IMR-90 (cell line): ENCODE data around the gene LGI4. TPM values are rescaled to one million over a fixed set of nuclear protein-coding genes. Genes with fewer than 3 reads are reported as not detected.

Source experiments
- ATAC-seq: fragments of 200-7000 bp; cut with Tn5 transposase; 2 replicates; pipeline ENCODE4 v1.9.1; 2020; ENCODE audit warnings: low read depth, mild to moderate bottlenecking, moderate library complexity
- BruUV-seq: library from RNA; stranded (reverse); fragments of 400-500 nt; replicated peaks from 2 replicates; lab custom pipeline; 2021; lab: Mats Ljungman, UMichigan
- CTCF ChIA-PET: fragments of 300-600 bp; formaldehyde crosslinking; extraction: SDS; loops from one replicate; lab custom pipeline; 2021; ENCODE audit warnings: antibody characterized with exemption; lab: Yijun Ruan, JAX
- POLR2A ChIA-PET: fragments of 300-600 bp; sonication (Branson Sonifier 250); formaldehyde crosslinking; loops from one replicate; lab custom pipeline; 2022; ENCODE audit warnings: antibody characterized with exemption; ENCODE audit not compliant: unreplicated experiment; lab: Charles Lee
- DNase-seq: peaks from one replicate; pipeline ENCODE4 v3.0.0; 2013
- H2AFZ ChIP-seq: replicated peaks from 2 replicates; pipeline ENCODE3; 2013; ENCODE audit warnings: low read length, mild to moderate bottlenecking; ENCODE audit not compliant: poor library complexity
- H2AK5ac ChIP-seq: 2 replicates; pipeline ENCODE4 v1.6.1; 2013; ENCODE audit warnings: low read depth, low read length, inconsistent platforms
- H2AK9ac ChIP-seq: replicated peaks from 2 replicates; pipeline ENCODE3; 2013; ENCODE audit warnings: mild to moderate bottlenecking, low read depth, low read length, moderate library complexity; ENCODE audit not compliant: poor library complexity
- H2BK120ac ChIP-seq: 2 replicates; pipeline ENCODE4 v1.6.1; 2013; ENCODE audit warnings: low read depth, low read length, inconsistent platforms
- H2BK15ac ChIP-seq: 3 replicates; pipeline ENCODE4 v1.6.1; 2013; ENCODE audit warnings: low read depth, low read length, inconsistent platforms
- H2BK20ac ChIP-seq: 2 replicates; pipeline ENCODE4 v1.6.1; 2013; ENCODE audit warnings: low read depth, mild to moderate bottlenecking, inconsistent platforms, low read length, moderate library complexity
- H2BK5ac ChIP-seq: 2 replicates; pipeline ENCODE4 v1.6.1; 2013; ENCODE audit warnings: mild to moderate bottlenecking, low read depth, low read length, inconsistent platforms; ENCODE audit not compliant: poor library complexity, severe bottlenecking
- H3K14ac ChIP-seq: replicated peaks from 2 replicates; pipeline ENCODE4 v1.6.1; 2013; ENCODE audit warnings: low read depth, low read length, inconsistent platforms
- H3K18ac ChIP-seq: 2 replicates; pipeline ENCODE4 v1.6.1; 2013; ENCODE audit warnings: low read depth, low read length, control low read depth
- H3K23ac ChIP-seq: 2 replicates; pipeline ENCODE4 v1.6.1; 2013; ENCODE audit warnings: low read depth, low read length, inconsistent platforms
- H3K27ac ChIP-seq: 2 replicates; pipeline ENCODE4 v1.5.1; 2013; ENCODE audit warnings: mild to moderate bottlenecking, control low read depth, low read length; ENCODE audit not compliant: insufficient read depth
- H3K27me3 ChIP-seq: 2 replicates; pipeline ENCODE4 v1.6.1; 2013; ENCODE audit warnings: low read length; ENCODE audit not compliant: control insufficient read depth, insufficient read depth
- H3K36me3 ChIP-seq: 2 replicates; pipeline ENCODE4 v1.6.1; 2013; ENCODE audit warnings: low read length, mixed read lengths; ENCODE audit not compliant: control insufficient read depth, insufficient read depth
- H3K4ac ChIP-seq: 2 replicates; pipeline ENCODE4 v1.6.1; 2013; ENCODE audit warnings: low read depth, low read length, inconsistent platforms
- H3K4me1 ChIP-seq: 2 replicates; pipeline ENCODE4 v1.6.1; 2013; ENCODE audit warnings: low read length, mixed read lengths; ENCODE audit not compliant: control insufficient read depth, insufficient read depth
- H3K4me2 ChIP-seq: 2 replicates; pipeline ENCODE4 v1.6.1; 2013; ENCODE audit warnings: low read depth, mild to moderate bottlenecking, control low read depth, low read length, moderate library complexity
- H3K4me3 ChIP-seq: 2 replicates; pipeline ENCODE4 v1.5.1; 2013; ENCODE audit warnings: low read depth, mild to moderate bottlenecking, control low read depth, low read length, moderate library complexity; ENCODE audit not compliant: insufficient read depth
- H3K56ac ChIP-seq: 2 replicates; pipeline ENCODE4 v1.6.1; 2013; ENCODE audit warnings: low read length, inconsistent platforms; ENCODE audit not compliant: insufficient read depth; ENCODE audit errors: extremely low read depth
- H3K79me1 ChIP-seq, 2 experiments: 2 replicates each; pipeline ENCODE4 v1.6.1; 2013; ENCODE audit warnings: low read length in 2 of 2, inconsistent platforms in 1 of 2, low read depth in 1 of 2
- H3K9ac ChIP-seq: 2 replicates; pipeline ENCODE4 v1.6.1; 2013; ENCODE audit warnings: low read depth, low read length, control low read depth
- H3K9me1 ChIP-seq: 2 replicates; pipeline ENCODE4 v1.6.1; 2013; ENCODE audit warnings: low read length, inconsistent platforms; ENCODE audit not compliant: insufficient read depth
- H3K9me3 ChIP-seq: 2 replicates; pipeline ENCODE4 v1.6.1; 2013; ENCODE audit warnings: low read length; ENCODE audit not compliant: control insufficient read depth, insufficient read depth
- H4K20me1 ChIP-seq: 2 replicates; pipeline ENCODE4 v1.6.1; 2013; ENCODE audit warnings: low read length, inconsistent platforms; ENCODE audit not compliant: insufficient read depth
- H4K5ac ChIP-seq: 2 replicates; pipeline ENCODE4 v1.6.1; 2013; ENCODE audit warnings: mild to moderate bottlenecking, low read depth, low read length, control low read depth
- H4K8ac ChIP-seq, 2 experiments: 2 replicates each; pipeline ENCODE4 v1.6.1; 2013; ENCODE audit warnings: low read depth in 2 of 2, low read length in 2 of 2, control low read depth in 1 of 2, inconsistent platforms in 1 of 2
- H4K91ac ChIP-seq: 2 replicates; pipeline ENCODE4 v1.6.1; 2013; ENCODE audit warnings: low read depth, low read length, inconsistent platforms; ENCODE audit not compliant: insufficient read depth
- BHLHE40 ChIP-seq: fragments of 150-350 bp; IDR thresholded peaks from 2 replicates; pipeline ENCODE4 v1.6.1; 2016; ENCODE audit warnings: mild to moderate bottlenecking, low read depth, low read length
- CEBPB ChIP-seq: IDR thresholded peaks from 2 replicates; pipeline ENCODE4 v1.6.1; 2012; ENCODE audit warnings: low read depth, low read length, improper control_type of control experiment
- CHD1 ChIP-seq: IDR thresholded peaks from 2 replicates; pipeline ENCODE4 v1.6.1; 2012; ENCODE audit warnings: low read depth, low read length, improper control_type of control experiment
- FOS ChIP-seq: fragments of 150-350 bp; IDR thresholded peaks from 2 replicates; pipeline ENCODE4 v1.6.1; 2016; ENCODE audit warnings: low read depth, low read length
- MAFK ChIP-seq: IDR thresholded peaks from 2 replicates; pipeline ENCODE4 v1.6.1; 2012; ENCODE audit warnings: low read depth, low read length, improper control_type of control experiment
- MAZ ChIP-seq: IDR thresholded peaks from 2 replicates; pipeline ENCODE4 v1.6.1; 2012; ENCODE audit warnings: low read depth, mild to moderate bottlenecking, low read length, improper control_type of control experiment, moderate library complexity, borderline replicate concordance
- MXI1 ChIP-seq: IDR thresholded peaks from 2 replicates; pipeline ENCODE4 v1.6.1; 2012; ENCODE audit warnings: low read depth, mild to moderate bottlenecking, low read length, moderate library complexity, borderline replicate concordance
- NFE2L2 ChIP-seq: fragments of 150-350 bp; IDR thresholded peaks from 2 replicates; pipeline ENCODE4 v1.6.1; 2016; ENCODE audit warnings: low read depth, mild to moderate bottlenecking, low read length
- POLR2A ChIP-seq: IDR thresholded peaks from 2 replicates; pipeline ENCODE4 v1.6.1; 2012; ENCODE audit warnings: mild to moderate bottlenecking, low read depth, low read length
- RCOR1 ChIP-seq: IDR thresholded peaks from 2 replicates; pipeline ENCODE4 v1.6.1; 2012; ENCODE audit warnings: mild to moderate bottlenecking, low read length, improper control_type of control experiment; ENCODE audit not compliant: insufficient replicate concordance
- RFX5 ChIP-seq: IDR thresholded peaks from 2 replicates; pipeline ENCODE4 v1.8.0; 2012; ENCODE audit warnings: low read depth, mild to moderate bottlenecking, low read length, moderate library complexity
- SMC3 ChIP-seq: fragments of 150-350 bp; IDR thresholded peaks from 2 replicates; pipeline ENCODE4 v1.6.1; 2016; ENCODE audit warnings: low read depth, mild to moderate bottlenecking, antibody characterized with exemption, low read length, moderate library complexity
- WGBS, 2 experiments: methylation state at CpG; one replicate each; pipeline versions ENCODE4 v1.1.5 to v1.1.7; 2013; ENCODE audit warnings: missing lambda C conversion rate in 2 of 2; ENCODE audit not compliant: insufficient read length in 1 of 2; ENCODE audit errors: extremely low coverage in 2 of 2; 5-methylcytosine and 5-hydroxymethylcytosine counted together
- dilution Hi-C: fragments of 300-500 bp; cut with HindIII; formaldehyde crosslinking; loops from one replicate; pipeline ENCODE4 v1.14.3; 2018; ENCODE audit warnings: low sequenced_read_pairs; ENCODE audit not compliant: unreplicated experiment
- in situ Hi-C: fragments of 300-500 bp; cut with MboI; formaldehyde crosslinking; loops from 3 replicates; pipeline ENCODE4 v1.14.3; 2019; ENCODE audit warnings: low sequenced_read_pairs, inconsistent platforms, mixed read lengths
- intact Hi-C: fragments of 100-400 bp; cut with micrococcal nuclease; formaldehyde crosslinking; loops from 2 replicates; pipeline ENCODE4 v1.10.0; 2022
- polyA plus RNA-seq, 3 experiments: library from polyadenylated mRNA; depleted of rRNA; stranded (reverse); fragments of >200 nt; gene quantifications; 2 replicates each; pipeline ENCODE4 v1.2.3, GENCODE V29; 2012; ENCODE audit warnings: low replicate concordance in 1 of 3
- total RNA-seq: library from RNA; depleted of rRNA; stranded (reverse); fragments of >200 nt; gene quantifications from 2 replicates; pipeline ENCODE4 v1.2.3, GENCODE V29; 2012
- TF ChIP-seq, protein P1 (sequence below): fragments of 150-350 bp; IDR thresholded peaks from 2 replicates; pipeline ENCODE4 v1.6.1; 2016; ENCODE audit warnings: low read depth, mild to moderate bottlenecking, low read length, moderate library complexity, borderline replicate concordance
- TF ChIP-seq, protein P2 (sequence below): fragments of 150-350 bp; IDR thresholded peaks from 2 replicates; pipeline ENCODE4 v1.6.1; 2017; ENCODE audit warnings: mild to moderate bottlenecking, antibody characterized with exemption, low read length, low read depth
- TF ChIP-seq, protein P3 (sequence below): conservative IDR thresholded peaks from 2 replicates; pipeline ENCODE4 v1.5.1; 2012; ENCODE audit warnings: mild to moderate bottlenecking, low read depth, low read length, improper control_type of control experiment

Gene LGI4
- total and polyA plus RNA-seq, 2 of the 4 experiments (the other 2 are of a cell fraction) = 0.10 TPM; not detected in 1

DNA sequence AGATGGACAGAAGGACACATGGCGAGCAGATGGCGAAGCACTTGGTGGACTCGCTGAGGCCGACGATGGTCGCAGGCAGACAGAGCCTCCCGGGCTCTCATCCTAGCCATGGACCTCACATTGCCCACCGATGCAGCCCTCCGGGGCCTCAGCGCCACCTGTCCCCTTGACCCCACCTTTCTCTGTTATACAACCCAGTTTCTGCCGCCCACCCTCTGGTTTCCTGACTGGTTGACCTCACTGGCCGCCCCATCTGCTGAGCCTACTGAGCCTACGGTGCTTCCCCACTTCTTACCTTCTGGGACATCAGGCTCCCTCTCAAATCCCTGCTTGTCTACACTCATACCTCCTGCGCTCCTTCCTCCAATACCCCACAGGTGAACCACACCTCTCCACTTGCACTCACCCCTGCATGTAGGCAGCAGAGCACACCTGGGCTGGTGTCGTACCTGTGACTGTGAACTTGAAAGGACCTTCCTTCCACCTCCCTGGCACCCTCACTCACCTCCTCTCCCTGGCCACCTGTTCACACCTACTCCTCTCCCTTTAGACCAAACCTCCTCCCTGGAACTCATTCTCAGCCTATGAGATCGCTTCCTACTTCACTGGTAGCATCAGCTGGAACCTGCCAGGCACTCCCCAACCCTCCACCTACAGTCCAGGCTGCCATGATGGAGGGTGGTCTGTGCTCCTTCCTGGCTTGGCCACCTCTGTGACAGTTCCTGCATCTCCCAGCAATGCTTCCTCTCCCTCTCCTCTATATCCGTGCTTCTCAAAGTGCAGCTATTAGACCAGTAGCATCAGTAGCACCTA lies 57.2 kb downstream of the LGI4 start:
- ChIA-PET POLR2A (no interaction called here), CTCF (no interaction called here)
- Histone ChIP-seq H3K27me3 (peaks cover 12% of the 10 kb centered on the region), H3K36me3 (no peaks in the 10 kb centered on the region), H3K18ac (no peak overlapping the region), H3K56ac (no peak overlapping the region), H3K4ac (no peak overlapping the region), H3K27ac (no peak overlapping the region), H2AK9ac (no peak overlapping the region), H2AK5ac (no peak overlapping the region), H3K9me1 (no peaks in the 10 kb centered on the region), H3K14ac (no peak overlapping the region), H3K9ac (no peak overlapping the region), H3K23ac (no peak overlapping the region), H4K91ac (no peak overlapping the region), H2BK20ac (no peak overlapping the region), H3K4me1 (no peaks in the 10 kb centered on the region), H2BK5ac (no peak overlapping the region), H4K5ac (no peak overlapping the region), H3K79me1 (no peaks in the 10 kb centered on the region), H4K8ac (no peak overlapping the region), H3K4me2 (no peak overlapping the region), H3K4me3 (no peak overlapping the region), H2BK120ac (no peak overlapping the region), H3K9me3 (no peaks in the 10 kb centered on the region; the same call in 1 of the 2 replicates), H4K20me1 (no peaks in the 10 kb centered on the region), H2AFZ (no peak overlapping the region), H2BK15ac (no peak overlapping the region)
- dilution Hi-C loops = no loop called here
- intact Hi-C loops = no loop called here
- BruUV-seq = no TSS peak
- 80% methylated on average over 14 of the region's 17 CpGs; no CpG with 5 or more reads in 1 of the 2 experiments for WGBS, 2 experiments
- in situ Hi-C loops = no loop called here
- DNase-seq = no peak
- no peak for ATAC-seq
- TF ChIP-seq POLR2A (no peak), FOS (no peak), RFX5 (no peak), MXI1 (no peak), NFE2L2 (no peak), RCOR1 (no peak), MAFK (no peak), MAZ (no peak), BHLHE40 (no peak), CHD1 (no peak), SMC3 (no peak), CEBPB (no peak)
- TF ChIP-seq, protein P1, sequence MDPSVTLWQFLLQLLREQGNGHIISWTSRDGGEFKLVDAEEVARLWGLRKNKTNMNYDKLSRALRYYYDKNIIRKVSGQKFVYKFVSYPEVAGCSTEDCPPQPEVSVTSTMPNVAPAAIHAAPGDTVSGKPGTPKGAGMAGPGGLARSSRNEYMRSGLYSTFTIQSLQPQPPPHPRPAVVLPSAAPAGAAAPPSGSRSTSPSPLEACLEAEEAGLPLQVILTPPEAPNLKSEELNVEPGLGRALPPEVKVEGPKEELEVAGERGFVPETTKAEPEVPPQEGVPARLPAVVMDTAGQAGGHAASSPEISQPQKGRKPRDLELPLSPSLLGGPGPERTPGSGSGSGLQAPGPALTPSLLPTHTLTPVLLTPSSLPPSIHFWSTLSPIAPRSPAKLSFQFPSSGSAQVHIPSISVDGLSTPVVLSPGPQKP = no peak
- TF ChIP-seq, protein P2, sequence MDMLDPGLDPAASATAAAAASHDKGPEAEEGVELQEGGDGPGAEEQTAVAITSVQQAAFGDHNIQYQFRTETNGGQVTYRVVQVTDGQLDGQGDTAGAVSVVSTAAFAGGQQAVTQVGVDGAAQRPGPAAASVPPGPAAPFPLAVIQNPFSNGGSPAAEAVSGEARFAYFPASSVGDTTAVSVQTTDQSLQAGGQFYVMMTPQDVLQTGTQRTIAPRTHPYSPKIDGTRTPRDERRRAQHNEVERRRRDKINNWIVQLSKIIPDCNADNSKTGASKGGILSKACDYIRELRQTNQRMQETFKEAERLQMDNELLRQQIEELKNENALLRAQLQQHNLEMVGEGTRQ = no peak
- TF ChIP-seq, protein P3, sequence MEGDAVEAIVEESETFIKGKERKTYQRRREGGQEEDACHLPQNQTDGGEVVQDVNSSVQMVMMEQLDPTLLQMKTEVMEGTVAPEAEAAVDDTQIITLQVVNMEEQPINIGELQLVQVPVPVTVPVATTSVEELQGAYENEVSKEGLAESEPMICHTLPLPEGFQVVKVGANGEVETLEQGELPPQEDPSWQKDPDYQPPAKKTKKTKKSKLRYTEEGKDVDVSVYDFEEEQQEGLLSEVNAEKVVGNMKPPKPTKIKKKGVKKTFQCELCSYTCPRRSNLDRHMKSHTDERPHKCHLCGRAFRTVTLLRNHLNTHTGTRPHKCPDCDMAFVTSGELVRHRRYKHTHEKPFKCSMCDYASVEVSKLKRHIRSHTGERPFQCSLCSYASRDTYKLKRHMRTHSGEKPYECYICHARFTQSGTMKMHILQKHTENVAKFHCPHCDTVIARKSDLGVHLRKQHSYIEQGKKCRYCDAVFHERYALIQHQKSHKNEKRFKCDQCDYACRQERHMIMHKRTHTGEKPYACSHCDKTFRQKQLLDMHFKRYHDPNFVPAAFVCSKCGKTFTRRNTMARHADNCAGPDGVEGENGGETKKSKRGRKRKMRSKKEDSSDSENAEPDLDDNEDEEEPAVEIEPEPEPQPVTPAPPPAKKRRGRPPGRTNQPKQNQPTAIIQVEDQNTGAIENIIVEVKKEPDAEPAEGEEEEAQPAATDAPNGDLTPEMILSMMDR = no peak
